ENCODE results near the gene HSPB9. TPM values are rescaled to one million over a fixed set of nuclear protein-coding genes. Genes with fewer than 3 reads are reported as not detected.

HSPB9 gene
- total and polyA plus RNA-seq, 10 of the 15 experiments (the other 5 are each of a cell fraction or from before 2014, with no cell fraction given): 0.04 to 0.40 (median 0.11) TPM; not detected in 7

DNA sequence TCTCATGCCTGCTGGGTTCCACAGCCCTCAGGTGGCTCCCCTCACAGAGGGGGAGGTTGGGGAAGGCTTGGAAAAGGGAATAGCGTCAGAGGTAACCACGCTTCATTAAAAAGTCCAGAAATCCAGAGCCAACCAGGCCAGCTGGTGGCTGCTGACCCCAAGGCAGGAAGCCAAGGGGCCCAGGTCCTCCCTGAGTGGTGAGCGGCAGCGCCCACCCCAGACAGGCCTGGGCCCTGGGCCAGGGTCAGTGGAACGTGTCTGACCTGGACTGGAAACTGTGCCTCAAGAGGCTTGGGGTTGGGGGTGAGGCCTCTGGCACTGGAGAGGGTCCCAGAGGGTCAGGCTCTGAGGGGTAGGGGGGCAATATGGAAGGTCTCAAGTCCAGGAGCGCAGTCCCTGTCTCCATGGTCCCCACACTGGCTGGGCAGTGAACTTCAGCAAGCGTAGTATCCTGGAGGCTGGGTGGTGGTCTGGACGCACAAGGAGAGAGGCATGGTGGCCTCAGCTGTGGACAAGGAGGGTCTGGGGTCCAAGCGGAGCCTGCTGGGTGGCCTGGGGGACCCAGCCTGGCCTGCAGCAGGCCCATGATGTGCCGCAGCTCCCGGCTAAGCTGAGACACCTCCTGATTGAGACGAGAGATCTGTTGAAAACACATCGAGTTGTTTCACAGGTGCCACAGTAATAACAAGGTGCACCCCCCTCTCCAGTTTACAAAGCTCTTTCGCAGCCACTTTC, 37.4 kb downstream of the HSPB9 start (continued):
- no peak for TF ChIP-seq ZBTB40 (IDR thresholded peaks at IDR 0.05; ENCODE audit: borderline replicate concordance)

DNA sequence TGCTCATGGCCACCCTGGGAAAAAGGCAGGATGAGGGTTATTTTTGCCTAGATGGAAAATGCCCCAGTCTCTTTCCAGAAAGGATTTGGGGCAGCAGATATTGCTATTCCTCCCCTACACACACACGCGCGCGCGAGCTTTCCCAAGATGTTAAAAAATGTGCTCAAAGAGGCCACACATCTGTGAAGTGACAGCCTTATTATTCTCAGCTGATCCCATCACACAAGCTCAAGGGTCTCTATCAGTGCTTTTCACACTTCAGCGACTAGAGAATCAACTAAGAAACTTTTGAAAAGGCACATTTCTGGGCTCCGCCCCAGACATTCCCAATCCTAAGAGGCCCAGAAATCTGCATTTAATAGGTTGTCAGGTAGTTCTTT, 37.9 kb downstream of the HSPB9 start:
- ChIA-PET RAD21 (ENCODE audit: unreplicated experiment) (interaction anchor here (0.7 to 1.1 kb wide), 3 partner anchors 21 to 1680 kb away, joined by 3 to 7 read pairs (median 3); no protein-coding TSS in a partner anchor), CTCF (interaction anchor here (0.6 to 1.0 kb wide), 3 partner anchors 18 to 246 kb away, joined by 3 read pairs; partner anchors contain the start of gene GHDC), SMC1A (ENCODE audit: uncharacterized antibody, unreplicated experiment) (no interaction called here), POLR2A (interaction anchor here (0.6 to 1.0 kb wide), 4 partner anchors 92 to 316 kb away, joined by 3 to 5 read pairs (median 5); no protein-coding TSS in a partner anchor)
- no peaks in the 10 kb centered on the region for H3K79me2 ChIP-seq (ENCODE audit: control insufficient read depth, insufficient read depth, low read length)
- H3K36me3 ChIP-seq (ENCODE audit: control insufficient read depth in 2 of 2, insufficient read depth in 2 of 2, low read length in 1 of 2): no peaks in the 10 kb centered on the region
- no peak overlapping the region for H3K9ac ChIP-seq (ENCODE audit: control insufficient read depth, insufficient read depth, low read length)
- DNase-seq (ENCODE audit: low read depth, low spot score) (no peak), FAIRE-seq (no peak), ATAC-seq (no peak)
- H3K27ac ChIP-seq (ENCODE audit: control insufficient read depth, insufficient read depth): no peak overlapping the region
- no peak for TF ChIP-seq CBX5 (IDR thresholded peaks at IDR 0.05; ENCODE audit: low read depth)
- TF ChIP-seq WRNIP1 (IDR thresholded peaks at IDR 0.05; ENCODE audit: borderline replicate concordance, low read depth, low read length): no peak
- no peak for TF ChIP-seq SREBF2 (IDR thresholded peaks at IDR 0.05; ENCODE audit: low read length)
- TF ChIP-seq PAX8 (IDR thresholded peaks at IDR 0.05): no peak
- no peak for TF ChIP-seq STAT1 (conservative IDR thresholded peaks at IDR 0.05)
- no peak for TF ChIP-seq JUND (IDR thresholded peaks at IDR 0.05; ENCODE audit: low read depth, low read length)
- TF ChIP-seq TAF1 (IDR thresholded peaks at IDR 0.05; ENCODE audit: borderline replicate concordance, low read depth, low read length): no peak
- TF ChIP-seq RFX5 (IDR thresholded peaks at IDR 0.05; ENCODE audit: low read depth, low read length): no peak
- TF ChIP-seq HCFC1 (IDR thresholded peaks at IDR 0.05; ENCODE audit: low read length): no peak
- H4K20me1 ChIP-seq (ENCODE audit: control insufficient read depth, insufficient read depth): no peaks in the 10 kb centered on the region
- no peaks in the 10 kb centered on the region for H3K9me3 ChIP-seq (replicated peaks; ENCODE audit: control insufficient read depth, insufficient read depth, low read length)
- no peak overlapping the region for H2AFZ ChIP-seq (ENCODE audit: control insufficient read depth, low read depth, low read length)
- no TSS peak for BruUV-seq (replicated peaks)
- intact Hi-C loops (cut with micrococcal nuclease; ENCODE audit: unreplicated experiment) (no loop called here), in situ Hi-C loops (cut with MboI) (no loop called here)
- 95% methylated on average over 7 of the region's 7 CpGs for WGBS (ENCODE audit: insufficient coverage, insufficient replicate concordance, low lambda C conversion rate, missing lambda C conversion rate)
- peaks cover 9% of the 10 kb centered on the region for H3K4me1 ChIP-seq (ENCODE audit: control insufficient read depth, insufficient read depth, low read length)
- H3K27me3 ChIP-seq (replicated peaks in 1 of 2; ENCODE audit: control insufficient read depth in 2 of 2, insufficient read depth in 2 of 2, low read length in 1 of 2): no peaks in the 10 kb centered on the region
- H3K4me3 ChIP-seq: no peak overlapping the region
- H3K4me2 ChIP-seq (ENCODE audit: control insufficient read depth, insufficient read depth): no peak overlapping the region
